Activated CD4-positive, alpha-beta memory T cell treated with anti-CD3 and anti-CD28 coated beads for 36 hours (primary cell): ENCODE data around the gene CTPS1. TPM values are rescaled to one million over a fixed set of nuclear protein-coding genes. Genes with fewer than 3 reads are reported as not detected.

Experiments used
- CTCF ChIA-PET: fragments of 350-600 bp; sonication (Branson Sonifier 250); formaldehyde crosslinking; loops from one replicate; lab custom pipeline; 2021; ENCODE audit warnings: antibody characterized with exemption, inconsistent platforms; lab: Charles Lee
- POLR2A ChIA-PET: fragments of 350-600 bp; sonication (Branson Sonifier 250); formaldehyde crosslinking; loops from one replicate; lab custom pipeline; 2021; ENCODE audit warnings: antibody characterized with exemption; lab: Charles Lee
- DNase-seq: peaks from one replicate; pipeline ENCODE4 v3.0.0-alpha.2; 2020
- H3K27ac Mint-ChIP-seq: one replicate; pipeline ENCODE4 v1.8.0; 2021; ENCODE audit warnings: mixed read lengths
- H3K27me3 Mint-ChIP-seq: one replicate; pipeline ENCODE4 v1.8.0; 2021; ENCODE audit warnings: mixed read lengths
- H3K36me3 Mint-ChIP-seq: one replicate; pipeline ENCODE4 v1.8.0; 2021; ENCODE audit warnings: mixed read lengths
- H3K4me1 Mint-ChIP-seq: one replicate; pipeline ENCODE4 v1.8.0; 2021; ENCODE audit warnings: low read depth, mixed read lengths
- H3K4me3 Mint-ChIP-seq: one replicate; pipeline ENCODE4 v1.8.0; 2021; ENCODE audit warnings: mild to moderate bottlenecking, mixed read lengths
- H3K9me3 Mint-ChIP-seq: one replicate; pipeline ENCODE4 v1.8.0; 2021; ENCODE audit warnings: mixed read lengths
- intact Hi-C: fragments of 100-400 bp; cut with micrococcal nuclease; formaldehyde crosslinking; loops from one replicate; pipeline ENCODE4 v1.15.1; 2023
- total RNA-seq, 2 experiments: library from RNA; stranded (reverse); gene quantifications; one replicate each; pipeline ENCODE4 v1.2.3, GENCODE V29; 2021

CTPS1 gene
- total RNA-seq, 2 experiments from 2014 or later: 78.0 to 78.5 TPM

- Mint-ChIP-seq H3K36me3 (peaks cover 15% of the 10 kb centered on the region), H3K4me3 (no peak overlapping the region), H3K27me3 (no peaks in the 10 kb centered on the region), H3K4me1 (no peaks in the 10 kb centered on the region), H3K9me3 (no peaks in the 10 kb centered on the region), H3K27ac (no peak overlapping the region)
- no peak for DNase-seq
- intact Hi-C loops: no loop called here
- ChIA-PET POLR2A (no interaction called here), CTCF (no interaction called here)
Observed at GRCh38 chr1:41053316-41053715, 73.8 kb downstream of the CTPS1 start.

- Mint-ChIP-seq H3K36me3 (peaks cover 32% of the 10 kb centered on the region), H3K27me3 (no peaks in the 10 kb centered on the region), H3K27ac (no peak overlapping the region), H3K4me3 (no peak overlapping the region), H3K4me1 (no peaks in the 10 kb centered on the region), H3K9me3 (no peaks in the 10 kb centered on the region)
- DNase-seq: no peak
- ChIA-PET CTCF (no interaction called here), POLR2A (no interaction called here)
- intact Hi-C loops: no loop called here
Observed at GRCh38 chr1:41056907-41057306, 77.4 kb downstream of the CTPS1 start.

Other genes starting within 250 kb of the CTPS1 start
- under 1 TPM; 0.45 to 0.53 TPM for gene KCNQ4, start 195.9 kb upstream of the CTPS1 start, total RNA-seq
- gene CITED4, start 117.3 kb upstream of the CTPS1 start, total RNA-seq: 1 to 10 TPM; 1.9 to 2.1 TPM
- under 1 TPM in 1 of 2 experiments, not detected in 1; 0.07 TPM for gene SLFNL1, start 42.0 kb downstream of the CTPS1 start, total RNA-seq